Panc1 (cell line): ENCODE results near the gene NUDT17.

ENCODE experiments used
- CTCF ChIP-seq: fragments of 450-650 bp; IDR thresholded peaks from 2 replicates; pipeline ENCODE4 v1.5.1; 2017; ENCODE audit warnings: mild to moderate bottlenecking
- POLR2AphosphoS5 ChIP-seq: IDR thresholded peaks from 2 replicates; pipeline ENCODE4 v1.6.1; 2012; ENCODE audit warnings: mild to moderate bottlenecking, low read depth, low read length, moderate library complexity
- REST ChIP-seq, 2 experiments: IDR thresholded peaks; 2 replicates each; pipeline ENCODE4 v1.6.1; 2011 to 2012; ENCODE audit warnings: low read depth in 2 of 2, control low read depth in 1 of 2, low read length in 1 of 2, mild to moderate bottlenecking in 1 of 2, moderate library complexity in 1 of 2; ENCODE audit not compliant: insufficient read depth in 1 of 2
- SIN3A ChIP-seq: IDR thresholded peaks from 2 replicates; pipeline ENCODE4 v1.6.1; 2012; ENCODE audit warnings: low read depth, mild to moderate bottlenecking, low read length, moderate library complexity, borderline replicate concordance; ENCODE audit not compliant: insufficient read depth

- TF ChIP-seq POLR2AphosphoS5 (no peak), CTCF (no peak; the same call in none of the 2 replicates), REST (IDR thresholded peaks at IDR 0.05; ENCODE audit: insufficient read depth in 1 of 2, low read depth in 2 of 2, low read length in 1 of 2) (no peak), SIN3A (no peak)
Observed at GRCh38 chr1:145846201-145846612, 777 bp downstream of the NUDT17 start.
